Measurements from ENCODE around the gene TMEM109. TPM values are rescaled to one million over a fixed set of nuclear protein-coding genes. Genes with fewer than 3 reads are reported as not detected.

The TMEM109 gene
- total and polyA plus RNA-seq, 9 of the 15 experiments (the other 6 are each of a cell fraction or from before 2014, with no cell fraction given) = 9.2 to 71.3 (median 30.5) TPM

DNA sequence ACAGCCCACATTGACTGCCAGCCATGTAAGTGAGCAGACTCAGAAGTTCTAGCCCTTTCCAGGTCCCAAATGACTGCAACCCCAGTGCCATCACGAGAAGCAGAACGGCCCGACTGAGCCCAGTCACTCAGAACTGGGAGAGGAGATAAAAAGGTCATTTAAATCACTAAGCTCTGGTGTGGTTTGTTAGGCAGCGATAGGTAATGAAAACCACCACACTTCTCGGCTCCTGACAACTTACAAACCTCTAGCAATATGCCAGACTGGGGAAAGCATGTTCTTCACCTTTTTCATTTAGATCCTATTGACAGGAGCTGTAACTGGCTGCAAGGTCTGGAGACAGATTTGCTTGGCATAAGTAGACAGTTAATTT, 31.3 kb downstream of the TMEM109 start (continued):
- TF ChIP-seq, protein P1, sequence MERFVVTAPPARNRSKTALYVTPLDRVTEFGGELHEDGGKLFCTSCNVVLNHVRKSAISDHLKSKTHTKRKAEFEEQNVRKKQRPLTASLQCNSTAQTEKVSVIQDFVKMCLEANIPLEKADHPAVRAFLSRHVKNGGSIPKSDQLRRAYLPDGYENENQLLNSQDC (CRISPR knock-in tag; IDR thresholded peaks at IDR 0.05) = no peak
- peak; percentile 64 for TF ChIP-seq CBFA2T3 (IDR thresholded peaks at IDR 0.05)
- 0 out of 2 replicates have a peak, but pooled peaks have one; percentile 17 for TF ChIP-seq ARID1B (IDR thresholded peaks at IDR 0.05)
- TF ChIP-seq ZNF584 (CRISPR knock-in tag; IDR thresholded peaks at IDR 0.05; ENCODE audit: low read depth) = no peak
- TF ChIP-seq ZNF263 (CRISPR knock-in tag; IDR thresholded peaks at IDR 0.05; ENCODE audit: borderline replicate concordance) = no peak
- TF ChIP-seq TEAD4 (IDR thresholded peaks at IDR 0.05; ENCODE audit: low read length) = peak; percentile 43; the same call in 1 of the 2 replicates
- TF ChIP-seq TEAD4 (CRISPR knock-in tag; IDR thresholded peaks at IDR 0.05; ENCODE audit: borderline replicate concordance) = no peak
- TF ChIP-seq, protein P2, sequence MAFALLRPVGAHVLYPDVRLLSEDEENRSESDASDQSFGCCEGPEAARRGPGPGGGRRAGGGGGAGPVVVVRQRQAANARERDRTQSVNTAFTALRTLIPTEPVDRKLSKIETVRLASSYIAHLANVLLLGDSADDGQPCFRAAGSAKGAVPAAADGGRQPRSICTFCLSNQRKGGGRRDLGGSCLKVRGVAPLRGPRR (CRISPR knock-in tag; IDR thresholded peaks at IDR 0.05) = no peak
- no peak for TF ChIP-seq CTBP1 (IDR thresholded peaks at IDR 0.05; ENCODE audit: borderline replicate concordance)
- no peak for TF ChIP-seq MECOM (CRISPR knock-in tag; IDR thresholded peaks at IDR 0.05)

DNA sequence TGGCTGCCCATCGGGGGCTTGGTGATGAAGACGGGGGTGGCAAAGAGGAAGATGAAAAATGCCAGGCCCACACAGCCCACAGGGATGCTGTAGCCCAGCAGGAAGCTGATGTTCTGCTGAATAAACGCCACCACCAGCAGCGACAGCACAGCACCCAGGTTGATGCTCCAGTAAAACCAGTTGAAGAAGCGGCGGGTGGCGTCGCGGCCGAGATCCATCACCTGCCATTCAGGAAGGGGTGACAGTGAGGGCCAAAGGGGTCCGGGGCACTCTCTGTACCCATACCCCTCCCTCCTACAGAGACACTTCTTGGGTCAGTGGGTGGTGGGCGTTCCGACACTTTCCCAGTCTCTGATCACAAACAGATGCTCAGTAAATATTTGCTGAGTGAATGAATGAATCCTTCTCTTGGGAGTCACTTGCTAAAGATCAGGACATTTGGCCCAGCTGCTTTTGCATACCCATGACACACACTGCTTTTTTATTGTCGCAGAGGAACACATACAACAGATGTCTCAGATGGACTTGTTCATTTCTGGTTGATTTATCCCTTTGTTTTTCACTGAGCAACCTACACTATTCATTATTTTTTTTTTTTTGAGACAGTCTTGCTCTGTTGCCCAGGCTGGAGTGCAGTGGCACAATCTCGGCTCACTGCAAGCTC, 32.8 kb downstream of the TMEM109 start:
- 0 out of 4 replicates have a peak overlapping the region, but pooled peaks of 1 of the 2 experiments have one; percentile 20 for H3K9ac ChIP-seq (ENCODE audit: insufficient read depth in 1 of 2, low read depth in 2 of 2, low read length in 2 of 2)
- H3K36me3 ChIP-seq (ENCODE audit: control insufficient read depth, insufficient read depth, low read length) = no peaks in the 10 kb centered on the region
- H3K4me2 ChIP-seq (ENCODE audit: insufficient read depth, low read length) = no peak overlapping the region
- POLR2A ChIA-PET = interaction anchor here (1.0 to 1.2 kb wide), 2 partner anchors 23 kb away, joined by 3 read pairs; partner anchors contain the start of gene TMEM132A
- intact Hi-C loops (cut with micrococcal nuclease) = no loop called here
- no peaks in the 10 kb centered on the region for H3K79me2 ChIP-seq (ENCODE audit: control insufficient read depth, insufficient read depth, low read length)
- H3K4me3 ChIP-seq = no peak overlapping the region
- CTCF ChIA-PET (ENCODE audit: low intra/inter-chr PET ratio) = no interaction called here
- peaks cover 4% of the 10 kb centered on the region for H4K20me1 ChIP-seq (replicated peaks; ENCODE audit: control insufficient read depth, insufficient read depth, low read length)
- no peak for DNase-seq (ENCODE audit: extremely low read depth in 1 of 4, low spot score in 3 of 4)
- H3K9me1 ChIP-seq (ENCODE audit: control insufficient read depth, insufficient read depth, low read length) = no peaks in the 10 kb centered on the region
- FAIRE-seq = no peak
- TF ChIP-seq SNIP1 (IDR thresholded peaks at IDR 0.05; ENCODE audit: low read depth) (no peak), HLTF (IDR thresholded peaks at IDR 0.05) (no peak), RAD51 (IDR thresholded peaks at IDR 0.05; ENCODE audit: borderline replicate concordance, low read depth) (no peak), GATA2 (CRISPR knock-in tag; IDR thresholded peaks at IDR 0.05) (no peak), ZNF408 (CRISPR knock-in tag; IDR thresholded peaks at IDR 0.05; ENCODE audit: low read depth) (no peak)
- TF ChIP-seq, protein P1 (CRISPR knock-in tag; IDR thresholded peaks at IDR 0.05) = no peak
- BruUV-seq (replicated peaks) = no TSS peak
- H3K27ac ChIP-seq (ENCODE audit: extremely low read depth, low read depth, low read length) = no peak overlapping the region
- H3K4me1 ChIP-seq (replicated peaks in 1 of 2; ENCODE audit: control insufficient read depth in 2 of 2, insufficient read depth in 2 of 2, low read length in 2 of 2) = peaks cover 6 to 7% of the 10 kb centered on the region in 2 experiments; a peak in 4 of 5 replicates
- H3K27me3 ChIP-seq (ENCODE audit: control insufficient read depth in 2 of 2, insufficient read depth in 2 of 2, low read length in 2 of 2) = peaks cover 43 to 74% of the 10 kb centered on the region in 2 experiments
- H3K9me3 ChIP-seq (replicated peaks; ENCODE audit: control insufficient read depth, insufficient read depth, low read depth, low read length) = no peaks in the 10 kb centered on the region
- 4% methylated on average over 15 of the region's 15 CpGs for WGBS (ENCODE audit: insufficient coverage, low coverage, missing lambda C conversion rate)
- no peak for ATAC-seq
- no peak overlapping the region for H2AFZ ChIP-seq (ENCODE audit: low read depth, low read length)
- in situ Hi-C loops (cut with MboI) = no loop called here

Measured in K562 (cell line).